Measurements from ENCODE around the gene GJC2. TPM values are rescaled to one million over a fixed set of nuclear protein-coding genes. Genes with fewer than 3 reads are reported as not detected.

The GJC2 gene
- total RNA-seq, 1 donor, result 1.4 TPM

- DNase-seq (ENCODE audit: insufficient read length, low spot score, missing footprints), result no peak
- Histone ChIP-seq H3K36me3 (ENCODE audit: insufficient read depth, low read length) (no peaks in the 10 kb centered on the region), H2AFZ (ENCODE audit: low read length) (no peak overlapping the region), H3K4me1 (ENCODE audit: insufficient read depth, low read length) (peaks cover 4% of the 10 kb centered on the region), H3K4me3 (ENCODE audit: insufficient read depth, low read length) (no peak overlapping the region), H3K79me2 (ENCODE audit: insufficient read depth, low read length) (no peaks in the 10 kb centered on the region), H3K4me2 (ENCODE audit: insufficient read depth, low read length) (no peak overlapping the region), H3K27ac (ENCODE audit: low read depth, low read length) (no peak overlapping the region), H3K9me3 (ENCODE audit: low read depth, low read length) (no peaks in the 10 kb centered on the region), H4K20me1 (ENCODE audit: insufficient read depth, low read length) (no peaks in the 10 kb centered on the region), H3K27me3 (ENCODE audit: insufficient read depth, low read length) (peaks cover 32% of the 10 kb centered on the region)
- no peak for TF ChIP-seq CTCF (IDR thresholded peaks at IDR 0.05; ENCODE audit: extremely low read depth, low read depth, low read length)
These were observed 18.0 kb upstream of the GJC2 start for GRCh38 chr1:228131766-228132165.

GRCh38 chr1:228134591-228134990 lies 15.1 kb upstream of the GJC2 start:
- Histone ChIP-seq H3K27me3 (ENCODE audit: insufficient read depth, low read length) (peaks cover 39% of the 10 kb centered on the region), H4K20me1 (ENCODE audit: insufficient read depth, low read length) (no peaks in the 10 kb centered on the region), H3K9me3 (ENCODE audit: low read depth, low read length) (no peaks in the 10 kb centered on the region), H3K79me2 (ENCODE audit: insufficient read depth, low read length) (no peaks in the 10 kb centered on the region), H3K4me1 (ENCODE audit: insufficient read depth, low read length) (peaks cover 4% of the 10 kb centered on the region), H3K27ac (ENCODE audit: low read depth, low read length) (no peak overlapping the region), H2AFZ (ENCODE audit: low read length) (no peak overlapping the region), H3K36me3 (ENCODE audit: insufficient read depth, low read length) (no peaks in the 10 kb centered on the region), H3K4me3 (ENCODE audit: insufficient read depth, low read length) (no peak overlapping the region), H3K4me2 (ENCODE audit: insufficient read depth, low read length) (no peak overlapping the region)
- no peak for TF ChIP-seq CTCF (IDR thresholded peaks at IDR 0.05; ENCODE audit: extremely low read depth, low read depth, low read length)
- no peak for DNase-seq (ENCODE audit: insufficient read length, low spot score, missing footprints)

GRCh38 chr1:228136901-228137300 lies 12.8 kb upstream of the GJC2 start:
- Histone ChIP-seq H3K27me3 (ENCODE audit: insufficient read depth, low read length) (peaks cover 39% of the 10 kb centered on the region), H3K9me3 (ENCODE audit: low read depth, low read length) (no peaks in the 10 kb centered on the region), H3K4me2 (ENCODE audit: insufficient read depth, low read length) (no peak overlapping the region), H3K27ac (ENCODE audit: low read depth, low read length) (no peak overlapping the region), H3K4me3 (ENCODE audit: insufficient read depth, low read length) (no peak overlapping the region), H3K4me1 (ENCODE audit: insufficient read depth, low read length) (peaks cover 9% of the 10 kb centered on the region), H4K20me1 (ENCODE audit: insufficient read depth, low read length) (peaks cover 8% of the 10 kb centered on the region), H3K36me3 (ENCODE audit: insufficient read depth, low read length) (no peaks in the 10 kb centered on the region), H2AFZ (ENCODE audit: low read length) (no peak overlapping the region), H3K79me2 (ENCODE audit: insufficient read depth, low read length) (peaks cover 14% of the 10 kb centered on the region)
- peak; percentile 1 for DNase-seq (ENCODE audit: insufficient read length, low spot score, missing footprints)
- TF ChIP-seq CTCF (IDR thresholded peaks at IDR 0.05; ENCODE audit: extremely low read depth, low read depth, low read length), result no peak

GRCh38 chr1:228139406-228139930 lies 10.3 kb upstream of the GJC2 start:
- no peak for DNase-seq (ENCODE audit: insufficient read length, low spot score, missing footprints)
- Histone ChIP-seq H4K20me1 (ENCODE audit: insufficient read depth, low read length) (peaks cover 34% of the 10 kb centered on the region), H3K9me3 (ENCODE audit: low read depth, low read length) (no peaks in the 10 kb centered on the region), H3K4me2 (ENCODE audit: insufficient read depth, low read length) (peak overlapping the region; percentile 84), H2AFZ (ENCODE audit: low read length) (peak overlapping the region; percentile 97), H3K79me2 (ENCODE audit: insufficient read depth, low read length) (peaks cover 40% of the 10 kb centered on the region), H3K36me3 (ENCODE audit: insufficient read depth, low read length) (peaks cover 4% of the 10 kb centered on the region), H3K4me1 (ENCODE audit: insufficient read depth, low read length) (peaks cover 20% of the 10 kb centered on the region), H3K27me3 (ENCODE audit: insufficient read depth, low read length) (peaks cover 29% of the 10 kb centered on the region), H3K27ac (ENCODE audit: low read depth, low read length) (peak overlapping the region; percentile 93), H3K4me3 (ENCODE audit: insufficient read depth, low read length) (peak overlapping the region; percentile 80)
- TF ChIP-seq CTCF (IDR thresholded peaks at IDR 0.05; ENCODE audit: extremely low read depth, low read depth, low read length), result no peak

Measured in osteoblast (primary cell).